ENCODE data around the gene FAM171A1. TPM values are rescaled to one million over a fixed set of nuclear protein-coding genes. Genes with fewer than 3 reads are reported as not detected.

FAM171A1 gene
- total RNA-seq (2016; rRNA removed; fragmentation: Illumina TruSeq; extraction: Trizol) (17.8 and 21.5 TPM in 2 replicates), polyA plus RNA-seq (2011; rRNA removed) (34.7 and 37.7 TPM in 2 replicates), polyA minus RNA-seq (2011; rRNA and poly(A)+ RNA removed; ENCODE audit: low replicate concordance) (0.02 and 41.8 TPM in 2 replicates), Bru-seq, nascent RNA (percentile 78 among the genes with signal in this experiment), BruChase-seq, experiment 1, labeled RNA remaining after a 6-hour chase (percentile 76 among the genes with signal in this experiment), BruChase-seq, experiment 2, labeled RNA remaining after a 2-hour chase (percentile 66 among the genes with signal in this experiment)
- 4.7 and 5.7 TPM in 2 replicates for total RNA-seq (2016; cell fraction: cytosol; rRNA removed; fragmentation: Illumina TruSeq; extraction: Trizol; ENCODE audit: low read depth)
- 14.6 and 21.5 TPM in 2 replicates for total RNA-seq (2016; cell fraction: insoluble cytoplasmic fraction; rRNA removed; fragmentation: Illumina TruSeq; extraction: Trizol)
- total RNA-seq (2016; cell fraction: membrane; rRNA removed; fragmentation: Illumina TruSeq; extraction: Trizol): 20.8 and 23.5 TPM in 2 replicates
- 19.2 and 22.3 TPM in 2 replicates for total RNA-seq (2016; cell fraction: nucleus; rRNA removed; fragmentation: Illumina TruSeq; extraction: Trizol)
- polyA plus RNA-seq (2011; cell fraction: cytosol; rRNA removed): 36.5 and 41.2 TPM in 2 replicates
- 23.9 and 26.3 TPM in 2 replicates for polyA plus RNA-seq (2011; cell fraction: nucleus; rRNA removed)
- 30.7 and 50.8 TPM in 2 replicates for polyA plus RNA-seq (2012)
- polyA plus RNA-seq (2016; cell fraction: cytosol; fragmentation: Illumina TruSeq; extraction: Trizol; ENCODE audit: low read depth): 4.7 and 5.3 TPM in 2 replicates
- polyA plus RNA-seq (2016; cell fraction: insoluble cytoplasmic fraction; fragmentation: Illumina TruSeq; extraction: Trizol; ENCODE audit: low read depth): 18.9 and 24.9 TPM in 2 replicates
- 18.3 and 20.8 TPM in 2 replicates for polyA plus RNA-seq (2016; cell fraction: membrane; fragmentation: Illumina TruSeq; extraction: Trizol; ENCODE audit: low read depth)
- 34.1 and 37.6 TPM in 2 replicates for polyA plus RNA-seq (2016; cell fraction: nucleus; fragmentation: Illumina TruSeq; extraction: Trizol; ENCODE audit: insufficient read depth, low read depth)
- polyA minus RNA-seq (2011; cell fraction: cytosol; rRNA and poly(A)+ RNA removed): 19.1 and 21.5 TPM in 2 replicates
- polyA minus RNA-seq (2011; cell fraction: nucleus; rRNA and poly(A)+ RNA removed): 13.6 and 15.7 TPM in 2 replicates
- long read RNA-seq, experiment 1, transcript FAM171A1-201 (8 exons, 3,952 nt): major isoform, 5 of 23 reads
- long read RNA-seq, experiment 1, partial matches to known transcripts: 2 of 23 reads
- long read RNA-seq, experiment 1, other reads (novel, unspliced or antisense): 16 of 23 reads
- long read RNA-seq, experiment 2, transcript FAM171A1-201 (8 exons, 3,952 nt): major isoform, 43 of 131 reads
- long read RNA-seq, experiment 2, partial matches to known transcripts: 6 of 131 reads
- long read RNA-seq, experiment 2, other reads (novel, unspliced or antisense): 82 of 131 reads

- BruUV-seq (replicated peaks): no TSS peak
- peaks cover 42% of the 10 kb centered on the region for H3K79me2 ChIP-seq (ENCODE audit: insufficient read depth, low read length)
- ATAC-seq: peak; percentile 65
- in situ Hi-C loops (cut with HindIII; ENCODE audit: extremely low pct_ligation_motif_present, low pct_unique_long_range_greater_than_20kb): loop anchor here (5.0 kb wide), 2 partner anchors 44 to 109 kb away; no protein-coding TSS in a partner anchor
- peak within 1 kb of the TSS; percentile 65 for H3K27ac ChIP-seq (ENCODE audit: extremely low read length, insufficient read depth, low read length)
- ChIA-PET CTCF (ENCODE audit: low intra/inter-chr PET ratio, low total read pairs) (interaction anchor here (1.2 to 1.9 kb wide), 3 partner anchors 109 to 161 kb away, joined by 3 to 16 read pairs (median 13); no protein-coding TSS in a partner anchor), POLR2A (interaction anchor here (1.1 to 1.3 kb wide), 2 partner anchors 27 to 39 kb away, joined by 4 read pairs; no protein-coding TSS in a partner anchor)
- intact Hi-C loops (cut with micrococcal nuclease; ENCODE audit: unreplicated experiment): loop anchor here (1.0 kb wide), 1 partner anchor 109 kb away; no protein-coding TSS in a partner anchor
- H3K9me3 ChIP-seq (ENCODE audit: low read length): no peaks in the 10 kb centered on the region
- H3K9ac ChIP-seq (ENCODE audit: insufficient read depth, low read depth, low read length): peak within 1 kb of the TSS; percentile 91
- WGBS (ENCODE audit: low lambda C conversion rate): 21% methylated on average over 3 of the region's 115 CpGs
- no peaks in the 10 kb centered on the region for H4K20me1 ChIP-seq (ENCODE audit: insufficient read depth, low read length)
- no peak for FAIRE-seq
- no peak for DNase-seq (ENCODE audit: low spot score)
- H2AFZ ChIP-seq (ENCODE audit: low read length): no peak within 1 kb of the TSS
- 0 out of 5 replicates have a peak, but pooled peaks cover 0 to 4% of the 10 kb centered on the region in 2 experiments for H3K27me3 ChIP-seq (ENCODE audit: control insufficient read depth in 1 of 2, insufficient read depth in 2 of 2, low read length in 2 of 2)
- peaks cover 34% of the 10 kb centered on the region for H3K4me1 ChIP-seq (ENCODE audit: insufficient read depth, low read length)
- peak within 1 kb of the TSS; percentile 77 to 84 (median 82) for H3K4me3 ChIP-seq (replicated peaks in 1 of 3; ENCODE audit: insufficient read depth in 1 of 3, low read depth in 2 of 3, low read length in 3 of 3)
- H3K36me3 ChIP-seq (replicated peaks in 1 of 2; ENCODE audit: control insufficient read depth in 1 of 2, insufficient read depth in 2 of 2, low read length in 2 of 2): no peaks in the 10 kb centered on the region
- peak within 1 kb of the TSS; percentile 91 for H3K4me2 ChIP-seq (ENCODE audit: low read depth, low read length)
- TF ChIP-seq PHF8 (CRISPR knock-in tag; IDR thresholded peaks at IDR 0.05) (peak; percentile 41), ZNF652 (CRISPR knock-in tag; IDR thresholded peaks at IDR 0.05; ENCODE audit: borderline replicate concordance, low read depth) (peak; percentile 64), ZNF496 (CRISPR knock-in tag; IDR thresholded peaks at IDR 0.05; ENCODE audit: insufficient replicate concordance) (no peak), RBFOX2 (IDR thresholded peaks at IDR 0.05; ENCODE audit: low read depth, low read length) (0 out of 2 replicates have a peak, but pooled peaks have one; percentile 2), HMGXB4 (CRISPR knock-in tag; IDR thresholded peaks at IDR 0.05; ENCODE audit: borderline replicate concordance in 1 of 2, low read depth in 1 of 2) (0 out of 4 replicates have a peak, but pooled peaks of 1 of the 2 experiments have one; percentile 6), GABPB1 (CRISPR knock-in tag; IDR thresholded peaks at IDR 0.05) (0 out of 2 replicates have a peak, but pooled peaks have one; percentile 14), STAG1 (CRISPR knock-in tag; IDR thresholded peaks at IDR 0.05) (peak; percentile 55), HBP1 (CRISPR knock-in tag; IDR thresholded peaks at IDR 0.05; ENCODE audit: low read depth) (no peak), ZNF790 (CRISPR knock-in tag; IDR thresholded peaks at IDR 0.05; ENCODE audit: borderline replicate concordance) (0 out of 2 replicates have a peak, but pooled peaks have one; percentile 3), SKI (IDR thresholded peaks at IDR 0.05; ENCODE audit: partially characterized antibody) (peak; percentile 33), SMC3 (IDR thresholded peaks at IDR 0.05; ENCODE audit: low read length) (no peak)
These were observed at the start of gene FAM171A1 for GRCh38 chr10:15370856-15371701. FAM171A1 (minus strand) TSS chr10:15371289; CDS start chr10:15371052, 237 bp downstream.
